ENCODE data around the gene USP36. TPM values are rescaled to one million over a fixed set of nuclear protein-coding genes. Genes with fewer than 3 reads are reported as not detected.

The USP36 gene
- total RNA-seq, 4 donors from 2014 or later, result 36.7 to 63.6 (median 45.2) TPM

- 65 to 86% methylated on average over 1 of the region's 1 CpG for WGBS, 2 donors
- TF ChIP-seq, protein P1, sequence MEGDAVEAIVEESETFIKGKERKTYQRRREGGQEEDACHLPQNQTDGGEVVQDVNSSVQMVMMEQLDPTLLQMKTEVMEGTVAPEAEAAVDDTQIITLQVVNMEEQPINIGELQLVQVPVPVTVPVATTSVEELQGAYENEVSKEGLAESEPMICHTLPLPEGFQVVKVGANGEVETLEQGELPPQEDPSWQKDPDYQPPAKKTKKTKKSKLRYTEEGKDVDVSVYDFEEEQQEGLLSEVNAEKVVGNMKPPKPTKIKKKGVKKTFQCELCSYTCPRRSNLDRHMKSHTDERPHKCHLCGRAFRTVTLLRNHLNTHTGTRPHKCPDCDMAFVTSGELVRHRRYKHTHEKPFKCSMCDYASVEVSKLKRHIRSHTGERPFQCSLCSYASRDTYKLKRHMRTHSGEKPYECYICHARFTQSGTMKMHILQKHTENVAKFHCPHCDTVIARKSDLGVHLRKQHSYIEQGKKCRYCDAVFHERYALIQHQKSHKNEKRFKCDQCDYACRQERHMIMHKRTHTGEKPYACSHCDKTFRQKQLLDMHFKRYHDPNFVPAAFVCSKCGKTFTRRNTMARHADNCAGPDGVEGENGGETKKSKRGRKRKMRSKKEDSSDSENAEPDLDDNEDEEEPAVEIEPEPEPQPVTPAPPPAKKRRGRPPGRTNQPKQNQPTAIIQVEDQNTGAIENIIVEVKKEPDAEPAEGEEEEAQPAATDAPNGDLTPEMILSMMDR (IDR thresholded peaks at IDR 0.05), result no peak
- no peak for TF ChIP-seq POLR2A (IDR thresholded peaks at IDR 0.05)
- intact Hi-C loops (cut with DNase I; ENCODE audit: low total_unique reads), result no loop called here
- DNase-seq (ENCODE audit: low spot score in 2 of 2), result no peak
- no peak overlapping the region for H3K4me3 ChIP-seq (ENCODE audit: low read depth, poor library complexity, severe bottlenecking)
These were observed 23.5 kb upstream of the USP36 start for GRCh38 chr17:78864117-78864516.

DNA sequence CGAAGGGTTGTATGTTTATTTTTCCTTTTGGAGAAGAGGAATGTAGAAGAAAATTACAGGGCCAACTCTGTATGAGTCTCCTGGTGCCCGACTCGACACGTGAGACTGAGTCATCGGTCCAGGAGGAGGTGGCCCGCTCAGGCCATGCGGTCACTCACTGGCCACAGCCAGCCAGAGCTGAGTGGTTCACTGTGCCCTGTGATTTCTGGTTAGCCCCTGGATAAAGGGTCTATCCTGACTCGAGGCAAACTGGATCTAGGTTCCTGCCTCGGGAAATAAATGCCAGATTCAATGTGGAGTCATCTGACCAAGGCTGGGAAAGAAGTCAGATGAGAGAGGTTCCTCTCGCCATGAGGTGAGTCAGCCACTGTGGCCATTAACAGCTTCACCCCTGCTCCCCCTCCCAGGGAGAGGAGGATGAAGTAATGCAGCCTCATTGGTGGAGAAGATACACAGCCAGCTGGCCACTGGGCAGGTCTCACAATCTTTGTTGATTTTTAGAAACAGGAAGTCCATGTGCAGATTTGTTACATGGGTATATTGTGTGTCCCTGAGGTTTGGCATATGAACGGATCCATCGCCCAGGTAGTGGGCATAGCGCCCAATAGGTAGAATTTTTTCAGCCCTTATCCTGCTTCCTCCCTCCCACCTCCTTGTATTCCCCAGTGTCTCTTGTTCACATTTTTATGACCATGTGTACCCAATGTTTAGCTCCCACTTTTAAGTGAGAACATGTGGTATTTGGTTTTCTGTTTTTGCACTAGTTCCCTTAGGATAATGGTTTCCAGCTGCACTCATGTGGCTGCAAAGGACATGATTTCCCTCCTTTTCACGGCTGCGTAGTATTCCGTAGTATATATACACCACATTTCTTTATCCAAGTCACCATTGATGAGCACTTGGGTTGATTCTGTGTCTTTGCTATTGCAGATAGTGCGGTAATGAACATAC lies 21.7 kb upstream of the USP36 start:
- H3K4me3 ChIP-seq (ENCODE audit: low read depth, poor library complexity, severe bottlenecking), result no peak overlapping the region
- intact Hi-C loops (cut with DNase I; ENCODE audit: low total_unique reads), result no loop called here
- no peak for TF ChIP-seq POLR2A (IDR thresholded peaks at IDR 0.05)
- TF ChIP-seq, protein P1 (IDR thresholded peaks at IDR 0.05), result no peak
- DNase-seq (ENCODE audit: low spot score in 2 of 2), result peak; percentile 92 to 96
- WGBS, 2 donors, result 58 to 59% methylated on average over 17 of the region's 17 CpGs

DNA sequence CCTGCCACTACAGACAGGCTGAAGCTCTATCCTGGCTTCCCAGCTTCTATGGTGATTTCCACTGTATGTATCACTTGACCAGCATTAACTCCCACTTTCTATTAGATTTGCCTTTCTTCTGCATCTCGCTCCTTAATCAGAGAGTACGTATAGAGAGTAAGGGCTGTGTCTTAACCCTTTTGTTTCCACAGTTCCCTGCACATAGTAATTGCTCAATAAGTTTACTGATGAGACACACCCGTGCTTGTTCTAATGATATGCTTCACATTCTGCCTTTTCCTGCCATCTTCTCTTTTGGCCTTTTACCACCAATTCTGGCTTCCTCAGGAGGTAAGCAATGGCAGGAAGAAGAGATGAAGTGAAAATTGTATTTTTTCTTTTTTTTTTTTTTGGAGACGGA lies 20.6 kb upstream of the USP36 start:
- no peak overlapping the region for H3K4me3 ChIP-seq (ENCODE audit: low read depth, poor library complexity, severe bottlenecking)
- WGBS, 2 donors, result 83 to 94% methylated on average over 4 of the region's 4 CpGs
- TF ChIP-seq POLR2A (IDR thresholded peaks at IDR 0.05), result no peak
- TF ChIP-seq, protein P1 (IDR thresholded peaks at IDR 0.05), result no peak
- DNase-seq (ENCODE audit: low spot score in 2 of 2), result no peak
- intact Hi-C loops (cut with DNase I; ENCODE audit: low total_unique reads), result no loop called here

DNA sequence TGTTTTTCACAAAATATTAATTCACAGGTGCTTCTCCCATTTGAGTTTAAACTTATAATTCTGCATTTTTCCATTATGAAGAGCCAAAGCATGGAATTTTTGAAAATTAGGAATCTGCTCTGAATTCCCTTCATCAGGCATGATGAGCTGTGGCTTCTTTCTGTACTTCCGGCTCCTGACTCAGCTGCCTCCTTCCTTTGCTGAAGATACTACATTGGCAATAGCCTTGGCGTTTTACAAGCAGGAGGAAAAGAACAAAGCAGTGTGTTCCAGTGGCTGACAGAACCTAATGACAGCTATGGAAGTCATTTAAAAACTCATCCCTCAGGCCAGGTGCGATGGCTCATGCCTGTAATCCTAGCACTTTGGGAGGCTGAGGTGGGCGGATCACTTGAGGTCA lies 18.4 kb upstream of the USP36 start:
- H3K4me3 ChIP-seq (ENCODE audit: low read depth, poor library complexity, severe bottlenecking), result no peak overlapping the region
- no peak for DNase-seq (ENCODE audit: low spot score in 2 of 2)
- intact Hi-C loops (cut with DNase I; ENCODE audit: low total_unique reads), result no loop called here
- WGBS, 2 donors, result 76 to 89% methylated on average over 4 of the region's 4 CpGs
- no peak for TF ChIP-seq POLR2A (IDR thresholded peaks at IDR 0.05)
- TF ChIP-seq, protein P1 (IDR thresholded peaks at IDR 0.05), result no peak

DNA sequence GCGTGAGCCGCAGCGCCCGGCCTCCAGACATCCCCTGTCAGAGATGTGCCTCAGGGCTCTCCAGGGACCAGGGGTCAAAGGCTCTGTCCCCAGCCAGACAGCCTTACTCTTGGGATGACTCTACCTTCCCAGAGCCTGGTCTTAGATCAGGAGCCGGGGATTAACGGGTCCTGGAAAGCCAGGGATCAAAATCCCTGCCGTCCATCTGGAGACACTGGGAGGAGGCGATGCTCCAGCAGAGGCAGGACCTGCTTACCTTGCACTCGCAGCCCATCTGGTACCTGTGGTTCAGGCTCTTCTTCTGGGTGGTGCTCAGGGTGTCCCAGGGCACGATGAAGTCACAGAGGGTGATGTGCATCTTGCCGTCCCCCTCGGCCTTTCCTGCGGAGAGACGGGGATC lies 16.7 kb upstream of the USP36 start:
- intact Hi-C loops (cut with DNase I; ENCODE audit: low total_unique reads), result no loop called here
- TF ChIP-seq, protein P1 (IDR thresholded peaks at IDR 0.05), result no peak
- no peak for TF ChIP-seq POLR2A (IDR thresholded peaks at IDR 0.05)
- DNase-seq (ENCODE audit: low spot score in 2 of 2), result no peak
- H3K4me3 ChIP-seq (ENCODE audit: low read depth, poor library complexity, severe bottlenecking), result no peak overlapping the region
- WGBS, 2 donors, result 94% methylated on average over 12 to 13 of the region's 14 CpGs

All from lower leg skin (tissue), 4 donors.